NAMALWA (cell line): Measurements from ENCODE around the gene LCE3E.
"Not testable (repeated sequence)": the region's sequence is repeated elsewhere in the genome, so short reads cannot be mapped to it uniquely, and the experiment has no call there.

ENCODE experiments used
- DNase-seq: peaks from one replicate; pipeline ENCODE4 v3.0.0-alpha.2; 2015; ENCODE audit warnings: low spot score

Gene LCE3E, protein sequence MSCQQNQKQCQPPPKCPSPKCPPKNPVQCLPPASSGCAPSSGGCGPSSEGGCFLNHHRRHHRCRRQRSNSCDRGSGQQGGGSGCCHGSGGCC

DNA sequence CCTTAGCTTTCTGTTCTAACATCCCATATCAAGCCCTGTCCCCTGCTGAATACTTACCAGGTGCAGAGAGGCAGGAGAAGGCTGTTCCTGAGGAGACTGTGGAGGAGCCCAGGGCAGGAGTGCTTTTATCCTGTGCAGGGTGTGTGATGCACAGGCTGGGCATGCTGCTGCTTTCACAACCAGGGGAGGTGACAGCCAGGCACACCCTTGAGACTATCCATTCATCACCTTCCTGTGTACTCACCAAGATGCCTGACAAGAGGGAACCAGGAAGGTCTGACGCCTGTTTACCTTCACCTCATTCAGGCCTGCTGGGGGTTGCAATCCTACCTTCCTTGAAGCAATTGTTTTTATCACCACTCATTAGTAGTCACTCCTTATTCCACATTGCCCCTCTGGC, at the start of gene LCE3E:
Gene LCE3E (minus strand): TSS at position 100 of the 400 bp plus-strand sequence. CDS start 572 bp downstream, outside the sequence.
- no peak for DNase-seq

- no peak for DNase-seq
These were observed 46.9 kb upstream of the LCE3E start, which contains the start of gene LCE3B for GRCh38 chr1:152613511-152613910. TSS of gene LCE3B (plus strand) at chr1:152613811. CDS start at chr1:152613811, 0 bp downstream.

DNA sequence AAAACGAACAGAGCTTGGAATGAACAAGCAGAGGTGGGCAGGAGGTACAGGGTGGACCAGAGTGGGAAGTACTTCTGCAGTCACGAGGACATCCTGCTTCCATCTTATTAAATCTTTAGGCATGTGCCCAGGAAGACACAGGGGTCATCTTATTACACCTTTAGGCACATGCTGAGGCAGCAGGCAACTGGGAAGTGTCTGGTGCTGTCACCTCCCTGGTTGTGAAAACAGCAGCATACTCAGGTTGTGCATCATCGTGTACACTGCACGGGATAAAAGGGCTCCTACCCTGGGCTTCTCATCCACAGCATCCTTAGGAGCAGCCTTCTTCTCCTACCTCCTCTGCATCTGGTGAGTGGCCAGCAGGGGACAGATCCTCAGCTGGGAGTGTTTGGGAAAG, 33.4 kb upstream of the LCE3E start, which contains the start of gene LCE3C:
Gene LCE3C (plus strand): TSS at position 301 of the 400 bp plus-strand sequence. CDS start 498 bp downstream, outside the sequence.
- DNase-seq: no peak

DNA sequence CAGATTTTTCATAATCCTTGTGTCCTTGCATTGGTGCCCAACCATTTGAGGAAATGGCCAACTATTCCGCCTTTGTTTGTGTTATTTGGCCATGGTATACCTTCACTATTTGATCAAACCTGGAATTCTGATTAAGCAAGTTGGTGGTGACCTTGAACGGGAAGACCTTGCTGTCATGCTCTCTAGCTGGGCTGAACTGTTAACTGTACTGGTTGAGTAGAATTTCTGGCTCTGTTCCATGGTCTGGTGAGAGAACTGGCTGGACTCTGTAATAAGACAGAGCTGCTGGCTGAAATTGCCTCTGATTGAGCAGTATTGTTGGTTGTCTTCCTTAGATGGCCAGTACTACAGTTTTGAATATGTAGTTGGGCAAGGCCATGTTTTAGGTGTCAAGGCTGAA, 30.4 kb upstream of the LCE3E start:
- DNase-seq: no peak

GRCh38 chr1:152585586-152585985, 19.0 kb upstream of the LCE3E start:
- peak; percentile 25 for DNase-seq

GRCh38 chr1:152582647-152583046, 16.1 kb upstream of the LCE3E start:
- DNase-seq: no peak

DNA sequence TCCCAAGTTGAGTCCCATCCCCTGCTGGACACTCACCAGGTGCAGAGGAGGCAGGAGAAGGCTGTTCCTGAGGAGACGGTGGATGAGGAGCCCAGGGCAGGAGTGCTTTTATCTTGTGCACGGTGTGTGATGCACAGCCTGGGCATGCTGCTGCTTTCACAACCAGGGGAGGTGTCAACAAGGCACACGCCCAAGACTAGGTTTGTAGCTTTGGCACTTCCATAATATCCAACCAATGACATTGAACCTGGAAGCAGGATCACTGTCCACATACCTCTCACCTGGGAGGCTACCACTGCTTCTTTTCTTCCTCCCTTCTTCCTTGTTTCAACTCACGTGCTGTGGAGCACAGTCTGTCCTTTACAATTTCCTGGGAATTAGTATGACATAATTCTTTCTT, 13.9 kb upstream of the LCE3E start, which contains the start of gene LCE3D:
Gene LCE3D (minus strand): TSS at position 84 of the 400 bp plus-strand sequence. CDS start 580 bp downstream, outside the sequence.
- no peak for DNase-seq

DNA sequence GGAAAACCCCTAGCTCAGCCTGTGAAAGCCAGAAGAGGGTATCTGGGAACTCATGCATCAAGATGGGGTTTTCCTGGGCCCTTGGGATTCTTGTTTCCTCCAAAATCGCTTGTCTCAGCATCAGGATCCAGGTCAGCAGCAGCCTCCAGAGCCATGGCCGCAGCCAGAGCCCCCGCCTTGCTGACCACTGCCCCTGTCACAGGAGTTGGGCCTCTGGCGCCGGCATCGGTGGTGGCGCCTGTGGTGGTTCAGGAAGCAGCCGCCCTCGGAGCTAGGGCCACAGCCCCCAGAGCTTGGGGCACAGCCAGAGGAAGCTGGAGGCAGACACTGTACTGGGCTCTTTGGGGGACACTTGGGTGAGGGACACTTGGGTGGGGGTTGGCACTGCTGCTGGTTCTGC, 12.9 kb upstream of the LCE3E start:
- DNase-seq: not testable (repeated sequence)

- no peak for DNase-seq
These were observed 10.6 kb upstream of the LCE3E start for GRCh38 chr1:152577168-152577567.

GRCh38 chr1:152565535-152566215, 905 bp downstream of the LCE3E start:
- DNase-seq: no peak

DNA sequence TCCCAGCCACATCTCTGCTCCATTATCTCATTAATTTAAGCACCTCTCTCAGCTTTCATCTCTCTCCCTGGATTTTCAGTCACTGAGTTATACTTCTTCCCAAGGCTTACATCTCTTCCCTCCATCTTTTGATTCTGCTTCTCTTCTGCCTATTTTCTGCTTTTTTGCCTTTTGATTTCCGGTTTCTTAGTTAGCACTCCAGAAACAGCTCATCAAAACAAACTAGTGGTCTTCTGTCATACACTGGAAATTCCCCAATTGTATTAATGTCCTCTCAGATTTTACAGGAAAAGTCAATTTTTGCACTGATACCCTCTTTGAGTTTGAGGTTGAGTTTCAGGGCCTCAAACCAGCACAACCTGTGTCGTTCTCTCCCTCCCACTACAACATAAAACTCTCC, 1.5 kb downstream of the LCE3E start:
- DNase-seq: no peak

DNA sequence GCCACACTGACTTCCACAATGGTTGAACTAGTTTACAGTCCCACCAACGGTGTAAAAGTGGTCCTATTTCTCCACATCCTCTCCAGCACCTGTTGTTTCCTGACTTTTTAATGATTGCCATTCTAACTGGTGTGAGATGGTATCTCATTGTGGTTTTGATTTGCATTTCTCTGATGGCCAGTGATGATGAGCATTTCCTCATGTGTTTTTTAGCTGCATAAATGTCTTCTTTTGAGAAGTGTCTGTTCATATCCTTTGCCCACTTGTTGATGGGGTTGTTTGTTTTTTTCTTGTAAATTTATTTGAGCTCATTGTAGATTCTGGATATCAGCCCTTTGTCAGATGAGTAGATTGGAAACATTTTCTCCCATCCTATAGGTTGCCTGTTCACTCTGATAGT, 18.2 kb downstream of the LCE3E start:
- DNase-seq: not testable (repeated sequence)

DNA sequence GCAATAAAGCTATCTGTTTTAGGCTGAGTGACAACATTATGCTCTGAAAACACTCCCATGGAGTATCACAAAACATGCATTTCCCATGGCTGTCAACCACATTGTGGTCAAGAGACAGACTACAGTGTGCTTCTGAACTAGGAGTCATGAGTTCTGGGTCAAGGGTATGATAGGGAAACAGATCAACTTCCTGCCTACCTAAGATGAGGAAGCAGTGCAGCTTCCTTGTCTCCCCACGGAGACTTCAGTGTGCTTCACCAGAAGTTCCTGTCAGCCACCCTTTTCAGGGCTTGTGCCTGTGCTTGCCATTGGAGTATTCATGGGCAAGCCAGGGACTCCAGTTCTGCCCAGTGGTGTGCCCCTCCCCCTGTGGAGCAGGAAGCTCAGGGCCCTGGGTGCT, 19.9 kb downstream of the LCE3E start:
- no peak for DNase-seq

DNA sequence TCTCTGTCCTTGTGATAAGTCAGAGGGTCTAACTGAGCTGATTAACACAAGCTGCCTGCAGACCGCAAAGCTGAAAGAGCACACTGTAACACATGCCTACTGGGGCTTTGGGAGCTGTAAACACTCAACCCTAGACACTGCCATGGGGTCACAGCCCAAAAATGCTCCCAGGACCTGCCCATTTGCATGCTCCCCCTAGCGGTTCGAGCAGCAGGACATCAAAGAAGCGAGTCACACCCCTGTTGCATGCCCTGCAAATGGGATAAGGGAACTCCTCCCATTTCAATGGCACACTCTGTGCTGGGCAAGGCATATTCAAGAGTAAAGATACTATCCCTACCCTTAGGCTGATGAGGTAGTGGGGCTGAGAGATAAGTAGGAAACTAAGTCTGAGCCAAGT, 22.8 kb downstream of the LCE3E start:
- peak; percentile 61 for DNase-seq

GRCh38 chr1:152539901-152540300, 26.7 kb downstream of the LCE3E start:
- DNase-seq: no peak

- no peak for DNase-seq
These were observed 29.1 kb downstream of the LCE3E start for GRCh38 chr1:152537496-152537895.

GRCh38 chr1:152535774-152536173, 30.8 kb downstream of the LCE3E start:
- DNase-seq: no peak

DNA sequence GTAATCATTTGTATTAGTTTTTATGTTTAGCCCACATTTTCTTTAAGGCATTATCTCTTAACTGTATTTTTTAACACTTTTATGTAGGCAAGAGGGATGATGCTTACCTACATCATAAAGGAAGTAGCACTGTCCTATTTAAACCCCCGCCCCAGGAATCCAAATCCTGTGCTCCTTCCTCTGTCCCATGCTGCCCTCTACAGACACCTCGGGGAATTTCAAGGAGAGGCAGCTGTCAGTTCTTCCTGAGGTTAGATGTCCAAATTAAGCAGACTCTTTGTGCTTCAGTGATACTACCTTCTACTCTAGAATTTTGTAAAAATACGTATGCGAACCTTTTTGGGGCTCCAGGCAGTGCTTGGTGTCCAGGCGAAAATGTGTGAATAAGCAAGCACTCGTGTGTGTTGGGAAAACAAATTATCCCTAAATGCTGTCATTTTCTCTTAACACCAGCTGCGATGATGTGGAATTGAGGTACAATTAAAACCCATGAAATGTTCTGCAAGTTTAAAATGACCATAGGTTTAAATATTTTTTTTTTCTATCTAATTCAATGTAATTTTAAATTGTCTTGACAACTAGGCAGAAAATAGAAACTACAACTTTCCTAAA, 33.1 kb downstream of the LCE3E start:
- DNase-seq: peak; percentile 65

- DNase-seq: no peak
These were observed 41.4 kb downstream of the LCE3E start for GRCh38 chr1:152525080-152525641.

DNA sequence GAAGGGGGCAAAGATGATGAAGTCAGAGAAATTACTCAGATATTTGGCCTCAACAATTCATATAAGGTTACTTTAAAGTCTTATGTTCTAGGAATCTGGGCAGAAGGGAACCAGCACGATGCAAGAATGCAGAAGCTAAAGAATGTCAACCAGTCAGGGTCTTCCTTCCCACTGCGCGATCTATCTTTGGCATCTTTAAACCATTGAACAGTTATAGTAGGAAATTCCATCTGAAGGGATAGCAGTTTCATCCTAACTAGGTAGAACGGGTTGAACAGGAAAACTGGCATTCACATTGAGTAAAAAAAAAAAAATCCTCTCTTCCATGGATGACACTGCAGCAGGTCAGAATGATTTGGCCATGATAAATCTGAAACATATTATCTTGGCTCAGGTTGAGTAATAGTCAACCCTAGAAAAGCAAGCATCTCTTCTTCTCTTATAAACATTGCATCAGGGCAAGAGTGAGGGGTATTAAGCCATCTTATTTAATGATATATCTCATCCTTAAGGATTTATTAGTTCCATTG, 46.0 kb downstream of the LCE3E start:
- DNase-seq: no peak

DNA sequence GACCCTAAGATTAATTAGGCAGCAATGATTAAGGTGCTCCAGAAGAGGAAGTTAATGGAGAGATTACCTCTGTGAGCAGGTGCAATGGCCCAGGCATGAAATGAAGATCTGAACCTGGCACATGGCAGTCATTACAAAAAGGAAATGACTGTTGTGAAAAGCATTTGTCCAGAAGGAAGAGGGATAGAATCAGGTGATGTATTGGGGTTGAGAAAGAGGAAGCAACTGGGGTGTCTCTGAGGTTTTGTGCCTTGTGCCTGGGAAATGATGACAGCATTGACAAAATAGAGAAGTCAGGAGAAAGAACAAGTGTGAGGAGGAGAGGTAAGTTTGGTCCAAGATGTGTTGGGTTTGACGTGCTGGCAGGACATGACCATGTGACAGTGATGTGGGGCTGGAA, 46.7 kb downstream of the LCE3E start:
- no peak for DNase-seq

- no peak for DNase-seq
These were observed 49.3 kb downstream of the LCE3E start for GRCh38 chr1:152517237-152517811.
